OCI-LY3 (cell line): Measurements from ENCODE around the gene CCDC3.

Experiments
- CTCF ChIP-seq: fragments of 200-600, 300-600 bp; sonication (generic); IDR thresholded peaks from 2 replicates; pipeline ENCODE4 v1.5.1; 2014; ENCODE audit warnings: antibody characterized with exemption, low read length, low read depth
- EZH2phosphoT487 ChIP-seq: fragments of 200-600 bp; shearing (Covaris generic); IDR thresholded peaks from 2 replicates; pipeline ENCODE4 v1.6.1; 2018; ENCODE audit warnings: antibody characterized with exemption, mixed run types, low read depth

- TF ChIP-seq CTCF (no peak), EZH2phosphoT487 (no peak)
These were observed 30.3 kb downstream of the CCDC3 start for GRCh38 chr10:12971001-12971788.
